ENCODE measurements around the gene PEX11A. TPM values are rescaled to one million over a fixed set of nuclear protein-coding genes. Genes with fewer than 3 reads are reported as not detected.
A peak's percentile ranks its signal among the peaks of the same experiment; 100 is the strongest.

The PEX11A gene
- total RNA-seq, 1 experiment from 2014 or later, result 6.2 TPM

- ChIA-PET CTCF (interaction anchor here (0.5 to 1.3 kb wide), 4 partner anchors 11 to 219 kb away, joined by 3 to 5 read pairs (median 4); no protein-coding TSS in a partner anchor), POLR2A (no interaction called here)
- H3K4me1 ChIP-seq (ENCODE audit: control insufficient read depth, insufficient read depth, low read length), result no peaks in the 10 kb centered on the region
- ATAC-seq (peak; percentile 94), DNase-seq (ENCODE audit: low read depth, low spot score) (peak; percentile 22)
- in situ Hi-C loops (cut with HindIII; ENCODE audit: low pct_unique_long_range_greater_than_20kb, low sequenced_read_pairs), result no loop called here
- no peak overlapping the region for H3K27ac ChIP-seq (ENCODE audit: low read length)
- H3K9me3 ChIP-seq (ENCODE audit: control insufficient read depth, insufficient read depth, low read depth, low read length), result no peaks in the 10 kb centered on the region
- intact Hi-C loops (cut with micrococcal nuclease; ENCODE audit: unreplicated experiment), result no loop called here
- H3K27me3 ChIP-seq (ENCODE audit: control insufficient read depth, insufficient read depth, low read length), result no peaks in the 10 kb centered on the region
- TF ChIP-seq POLR2AphosphoS5 (IDR thresholded peaks at IDR 0.05; ENCODE audit: low read depth, low read length) (no peak), TCF7L2 (IDR thresholded peaks at IDR 0.05; ENCODE audit: low read depth, low read length) (no peak), CTCF (IDR thresholded peaks at IDR 0.05) (peak; percentile 98)
- BruUV-seq (replicated peaks), result no TSS peak
- no peaks in the 10 kb centered on the region for H3K36me3 ChIP-seq (ENCODE audit: control insufficient read depth, insufficient read depth, low read length)
- peak overlapping the region; percentile 17 to 40 for H3K4me3 ChIP-seq (ENCODE audit: low read depth in 2 of 2, low read length in 2 of 2)
Observed at GRCh38 chr15:89647191-89647851, 43.2 kb downstream of the PEX11A start.

- ChIA-PET CTCF (interaction anchor here (0.9 to 1.3 kb wide), 2 partner anchors 11 to 22 kb away, joined by 3 read pairs; no protein-coding TSS in a partner anchor), POLR2A (interaction anchor here (0.6 kb wide), 1 partner anchor 284 kb away, joined by 3 read pairs; no protein-coding TSS in a partner anchor)
- Histone ChIP-seq H3K36me3 (ENCODE audit: control insufficient read depth, insufficient read depth, low read length) (no peaks in the 10 kb centered on the region), H3K27me3 (ENCODE audit: control insufficient read depth, insufficient read depth, low read length) (no peaks in the 10 kb centered on the region), H3K4me3 (ENCODE audit: low read depth in 2 of 2, low read length in 2 of 2) (no peak overlapping the region), H3K9me3 (ENCODE audit: control insufficient read depth, insufficient read depth, low read depth, low read length) (no peaks in the 10 kb centered on the region), H3K27ac (ENCODE audit: low read length) (no peak overlapping the region), H3K4me1 (ENCODE audit: control insufficient read depth, insufficient read depth, low read length) (no peaks in the 10 kb centered on the region)
- intact Hi-C loops (cut with micrococcal nuclease; ENCODE audit: unreplicated experiment) (no loop called here), in situ Hi-C loops (cut with HindIII; ENCODE audit: low pct_unique_long_range_greater_than_20kb, low sequenced_read_pairs) (no loop called here)
- no peak for DNase-seq (ENCODE audit: low read depth, low spot score)
- BruUV-seq (replicated peaks), result no TSS peak
- TF ChIP-seq SIN3A (IDR thresholded peaks at IDR 0.05; ENCODE audit: borderline replicate concordance, insufficient read depth, low read depth, low read length), result no peak
- TF ChIP-seq CTCF (IDR thresholded peaks at IDR 0.05), result no peak
- TF ChIP-seq TCF7L2 (IDR thresholded peaks at IDR 0.05; ENCODE audit: low read depth, low read length), result no peak
- no peak for TF ChIP-seq POLR2AphosphoS5 (IDR thresholded peaks at IDR 0.05; ENCODE audit: low read depth, low read length)
- no peak for TF ChIP-seq REST (IDR thresholded peaks at IDR 0.05; ENCODE audit: insufficient read depth in 1 of 2, low read depth in 2 of 2, low read length in 1 of 2)
- ATAC-seq, result peak; percentile 41
Observed at GRCh38 chr15:89646416-89647141, 44.0 kb downstream of the PEX11A start.

Data from Panc1 (cell line).